Measurements from ENCODE around the gene PDZRN3.

DNA sequence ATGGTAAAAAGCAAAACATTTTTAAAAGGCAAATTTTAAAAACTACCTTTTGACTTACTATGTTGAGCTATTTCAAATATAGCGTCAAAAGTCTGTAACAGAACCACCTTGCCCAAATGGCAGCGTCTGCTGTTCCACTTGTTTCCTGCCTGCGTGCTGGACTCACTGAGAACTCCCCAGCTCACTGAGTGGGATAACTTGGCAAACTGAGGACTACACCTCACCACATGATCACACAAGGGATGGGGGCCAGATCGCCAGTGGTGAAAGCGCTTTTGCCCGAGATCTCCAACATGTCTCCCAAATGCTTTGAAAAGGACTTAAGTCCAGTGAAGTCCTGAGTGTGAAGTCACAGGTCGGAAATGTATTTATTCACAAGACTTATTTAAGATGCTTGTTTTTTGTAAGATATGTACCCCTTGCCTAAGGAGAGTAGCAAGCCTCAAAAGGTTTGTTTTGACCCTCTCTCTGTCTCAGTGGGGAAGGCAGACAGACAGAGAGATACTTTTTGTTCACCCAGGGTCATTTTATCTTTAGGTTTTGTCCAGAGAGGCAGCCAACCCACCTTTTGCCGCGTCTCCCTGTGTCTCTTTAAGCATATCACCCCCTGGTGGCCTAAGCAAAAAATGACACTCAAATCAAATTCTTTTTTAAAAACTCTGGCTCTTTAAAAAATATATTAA is 192.6 kb downstream of the PDZRN3 start:
- TF ChIP-seq, protein P1, sequence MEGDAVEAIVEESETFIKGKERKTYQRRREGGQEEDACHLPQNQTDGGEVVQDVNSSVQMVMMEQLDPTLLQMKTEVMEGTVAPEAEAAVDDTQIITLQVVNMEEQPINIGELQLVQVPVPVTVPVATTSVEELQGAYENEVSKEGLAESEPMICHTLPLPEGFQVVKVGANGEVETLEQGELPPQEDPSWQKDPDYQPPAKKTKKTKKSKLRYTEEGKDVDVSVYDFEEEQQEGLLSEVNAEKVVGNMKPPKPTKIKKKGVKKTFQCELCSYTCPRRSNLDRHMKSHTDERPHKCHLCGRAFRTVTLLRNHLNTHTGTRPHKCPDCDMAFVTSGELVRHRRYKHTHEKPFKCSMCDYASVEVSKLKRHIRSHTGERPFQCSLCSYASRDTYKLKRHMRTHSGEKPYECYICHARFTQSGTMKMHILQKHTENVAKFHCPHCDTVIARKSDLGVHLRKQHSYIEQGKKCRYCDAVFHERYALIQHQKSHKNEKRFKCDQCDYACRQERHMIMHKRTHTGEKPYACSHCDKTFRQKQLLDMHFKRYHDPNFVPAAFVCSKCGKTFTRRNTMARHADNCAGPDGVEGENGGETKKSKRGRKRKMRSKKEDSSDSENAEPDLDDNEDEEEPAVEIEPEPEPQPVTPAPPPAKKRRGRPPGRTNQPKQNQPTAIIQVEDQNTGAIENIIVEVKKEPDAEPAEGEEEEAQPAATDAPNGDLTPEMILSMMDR (IDR thresholded peaks at IDR 0.05), result peak; percentile 55 to 88 (median 60)
- no peak for TF ChIP-seq POLR2A (IDR thresholded peaks at IDR 0.05)
